Loucy (cell line): Measurements from ENCODE around the gene SUSD6.

Experiments used
- H2AFZ ChIP-seq: fragments of 200-600 bp; sonication (generic); 2 replicates; pipeline ENCODE4 v1.6.0; 2016; ENCODE audit warnings: antibody characterized with exemption, mild to moderate bottlenecking, low read length, moderate library complexity
- H3F3A ChIP-seq: fragments of 200-600 bp; 2 replicates; pipeline ENCODE4 v1.6.0; 2016; ENCODE audit warnings: antibody characterized with exemption, low read depth, mild to moderate bottlenecking
- H3K27me3 ChIP-seq: fragments of 200-600 bp; sonication (generic); 2 replicates; pipeline ENCODE4 v1.6.1; 2014; ENCODE audit warnings: low read length, mild to moderate bottlenecking; ENCODE audit not compliant: insufficient read depth, poor library complexity, severe bottlenecking
- H3K36me3 ChIP-seq: fragments of 200-600 bp; sonication (generic); 2 replicates; pipeline ENCODE4 v1.6.1; 2016; ENCODE audit warnings: low read length; ENCODE audit not compliant: insufficient read depth
- H3K4me1 ChIP-seq: fragments of 200-600 bp; sonication (generic); 2 replicates; pipeline ENCODE4 v1.5.1; 2014; ENCODE audit warnings: low read length, mild to moderate bottlenecking; ENCODE audit not compliant: insufficient read depth, poor library complexity, severe bottlenecking
- H3K4me2 ChIP-seq: fragments of 200-600 bp; sonication (generic); 2 replicates; pipeline ENCODE4 v1.6.0; 2014; ENCODE audit warnings: antibody characterized with exemption, low read length, low read depth, mild to moderate bottlenecking; ENCODE audit not compliant: poor library complexity, severe bottlenecking
- H3K4me3 ChIP-seq: fragments of 200-600 bp; sonication (generic); 2 replicates; pipeline ENCODE4 v1.5.1; 2014; ENCODE audit warnings: low read length, mild to moderate bottlenecking, mixed read lengths; ENCODE audit not compliant: poor library complexity, severe bottlenecking
- H3K79me2 ChIP-seq: fragments of 200-600 bp; sonication (generic); 2 replicates; pipeline ENCODE4 v1.6.1; 2014; ENCODE audit warnings: low read length; ENCODE audit not compliant: insufficient read depth
- H3K9ac ChIP-seq: fragments of 200-600 bp; sonication (generic); 2 replicates; pipeline ENCODE4 v1.6.0; 2014; ENCODE audit warnings: mild to moderate bottlenecking, low read depth, low read length, moderate library complexity; ENCODE audit not compliant: poor library complexity, severe bottlenecking
- H3K9me2 ChIP-seq: fragments of 200-600 bp; sonication (generic); replicated peaks from 2 replicates; pipeline ENCODE4 v1.6.1; 2016; ENCODE audit warnings: low read depth, low read length, mixed read lengths
- H3K9me3 ChIP-seq: fragments of 200-600 bp; sonication (generic); 2 replicates; pipeline ENCODE4 v1.6.1; 2014; ENCODE audit warnings: mild to moderate bottlenecking, antibody characterized with exemption, low read length, low read depth; ENCODE audit not compliant: insufficient read depth
- H4K20me1 ChIP-seq: fragments of 200-600 bp; sonication (generic); 2 replicates; pipeline ENCODE4 v1.6.0; 2014; ENCODE audit warnings: antibody characterized with exemption, low read length, mild to moderate bottlenecking; ENCODE audit not compliant: insufficient read depth, poor library complexity, severe bottlenecking
- CTCF ChIP-seq: fragments of 200-600 bp; sonication (generic); conservative IDR thresholded peaks from 2 replicates; pipeline ENCODE4 v1.5.1; 2014; ENCODE audit warnings: mild to moderate bottlenecking, antibody characterized with exemption, low read length
- EZH2phosphoT487 ChIP-seq: fragments of 200-600 bp; IDR thresholded peaks from 2 replicates; pipeline ENCODE4 v1.6.1; 2018; ENCODE audit warnings: antibody characterized with exemption, mild to moderate bottlenecking, moderate library complexity, borderline replicate concordance

Gene SUSD6

GRCh38 chr14:69610020-69610873, 1.1 kb upstream of the SUSD6 start:
- Histone ChIP-seq H3F3A (no peaks in the 10 kb centered on the region), H3K9ac (peak overlapping the region; percentile 83), H3K4me2 (peak overlapping the region; percentile 96), H3K4me1 (peaks cover 44% of the 10 kb centered on the region), H3K9me3 (no peaks in the 10 kb centered on the region), H3K79me2 (peaks cover 43% of the 10 kb centered on the region), H3K4me3 (peak overlapping the region; percentile 79), H2AFZ (peak overlapping the region; percentile 68), H4K20me1 (peaks cover 22% of the 10 kb centered on the region), H3K27me3 (no peaks in the 10 kb centered on the region), H3K36me3 (no peaks in the 10 kb centered on the region), H3K9me2 (no peaks in the 10 kb centered on the region)
- no peak for TF ChIP-seq CTCF
- no peak for TF ChIP-seq EZH2phosphoT487

DNA sequence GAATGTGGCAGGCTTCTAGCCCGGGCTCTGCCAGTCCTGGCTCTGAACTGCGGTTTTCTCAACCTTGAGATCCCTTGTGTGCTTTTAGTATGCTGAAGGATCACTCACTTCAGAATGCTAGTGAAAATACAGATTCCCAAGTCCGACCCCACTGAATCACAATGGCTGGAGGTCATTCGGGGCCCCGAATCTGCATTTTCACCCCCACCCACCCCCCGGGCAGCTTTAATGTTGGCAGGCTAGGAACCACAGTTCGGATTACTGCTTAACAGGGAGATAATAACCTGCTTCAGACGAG, 573 bp upstream of the SUSD6 start:
- Histone ChIP-seq H3K9ac (peak overlapping the region; percentile 83), H4K20me1 (peaks cover 24% of the 10 kb centered on the region), H3K79me2 (peaks cover 48% of the 10 kb centered on the region)

DNA sequence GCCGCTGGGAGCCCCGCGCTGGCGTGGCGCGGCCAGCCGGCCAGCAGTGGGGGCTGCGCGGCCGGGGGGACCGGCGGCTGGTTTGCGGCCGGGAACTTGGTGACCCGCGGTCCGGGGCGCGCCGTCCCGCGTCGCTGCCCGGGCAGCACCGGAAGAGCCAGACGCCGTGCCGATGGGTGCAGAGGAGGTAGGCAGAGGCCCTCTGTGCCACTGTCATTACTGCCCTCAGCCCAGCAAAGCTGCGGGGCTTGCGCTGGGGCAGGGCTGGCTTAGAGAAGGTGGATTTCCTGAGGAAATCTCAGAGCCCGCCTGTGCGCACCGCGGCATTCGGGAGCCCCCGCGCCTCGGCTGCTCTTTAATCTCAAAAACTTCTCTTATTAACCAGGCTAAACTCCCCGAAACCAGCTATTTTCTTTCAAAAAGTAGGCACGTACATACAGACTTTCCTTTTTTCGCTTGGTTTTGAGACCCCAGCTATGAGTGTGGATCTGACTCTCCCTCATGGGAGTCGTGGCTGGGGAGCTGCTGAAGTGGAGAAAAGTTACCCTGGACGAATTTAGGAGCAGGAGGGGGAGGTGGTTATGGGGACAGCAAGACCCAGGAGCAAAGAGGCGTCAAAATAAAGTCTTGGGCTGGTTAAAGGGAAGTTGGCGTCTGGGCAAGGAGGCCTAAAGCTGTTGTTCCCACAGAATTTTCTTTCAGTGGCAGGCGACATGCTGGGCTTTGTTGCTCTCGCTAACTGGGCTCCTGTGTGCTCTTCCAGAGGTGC, 802 bp downstream of the SUSD6 start:
- H2AFZ ChIP-seq: 0 out of 2 replicates have a peak overlapping the region, but pooled peaks have one; percentile 19
- H4K20me1 ChIP-seq: peaks cover 31% of the 10 kb centered on the region
- H3K4me1 ChIP-seq: peaks cover 62% of the 10 kb centered on the region
- H3K9me3 ChIP-seq: no peaks in the 10 kb centered on the region
- TF ChIP-seq EZH2phosphoT487 (no peak), CTCF (no peak)
- peak overlapping the region; percentile 95 for H3K4me2 ChIP-seq
- peaks cover 62% of the 10 kb centered on the region for H3K79me2 ChIP-seq
- H3K9me2 ChIP-seq: no peaks in the 10 kb centered on the region
- H3K9ac ChIP-seq: peak overlapping the region; percentile 99
- H3K36me3 ChIP-seq: no peaks in the 10 kb centered on the region
- no peaks in the 10 kb centered on the region for H3F3A ChIP-seq
- no peaks in the 10 kb centered on the region for H3K27me3 ChIP-seq
- H3K4me3 ChIP-seq: peak overlapping the region; percentile 94

More for the DNA sequence above, 573 bp upstream of the SUSD6 start:
- Histone ChIP-seq H3F3A (no peaks in the 10 kb centered on the region), H3K9me3 (no peaks in the 10 kb centered on the region), H3K4me2 (peak overlapping the region; percentile 96), H3K4me3 (peak overlapping the region; percentile 79), H3K9me2 (no peaks in the 10 kb centered on the region), H2AFZ (peak overlapping the region; percentile 68), H3K36me3 (no peaks in the 10 kb centered on the region), H3K27me3 (no peaks in the 10 kb centered on the region), H3K4me1 (peaks cover 48% of the 10 kb centered on the region)
- TF ChIP-seq EZH2phosphoT487: no peak
- TF ChIP-seq CTCF: no peak
